ENCODE data around the gene C1QA.

DNA sequence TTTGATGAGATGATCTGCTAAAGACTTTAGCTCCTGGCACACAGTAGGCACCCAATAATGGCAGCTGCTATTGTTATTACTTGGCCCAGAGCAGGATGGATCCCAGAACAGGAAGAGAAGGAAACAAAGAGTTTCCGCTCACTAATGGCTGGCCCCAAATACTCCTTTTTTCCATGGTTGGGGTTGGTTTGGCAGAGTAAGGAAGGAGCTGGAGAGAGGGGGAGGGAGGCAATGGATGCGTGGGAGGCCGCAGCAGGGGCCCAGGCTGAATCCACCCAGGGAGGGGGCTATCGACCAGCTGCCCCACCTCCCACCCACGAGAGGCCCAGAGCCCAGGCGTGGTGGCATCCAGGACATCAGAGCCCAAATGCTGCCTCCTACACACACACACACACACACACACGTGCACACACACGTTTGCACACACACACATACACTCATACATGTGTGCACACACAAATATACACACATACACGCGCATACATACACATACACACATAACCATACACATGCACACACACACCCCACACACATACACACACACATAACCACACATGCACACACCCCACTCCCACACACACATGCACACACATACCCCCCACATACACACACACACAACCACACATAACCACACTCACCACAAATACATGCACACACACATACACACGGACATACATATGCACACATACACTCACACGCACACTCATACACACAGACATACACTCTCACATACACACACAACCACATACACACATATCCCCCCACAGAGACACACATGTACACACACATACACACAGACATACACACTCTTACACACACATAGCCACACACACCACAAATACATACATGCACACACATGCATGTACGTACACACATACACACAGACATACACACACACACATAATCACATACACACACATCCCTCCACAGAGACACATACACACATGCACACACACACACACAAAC lies 41.8 kb downstream of the C1QA start:
- TF ChIP-seq, protein P1, sequence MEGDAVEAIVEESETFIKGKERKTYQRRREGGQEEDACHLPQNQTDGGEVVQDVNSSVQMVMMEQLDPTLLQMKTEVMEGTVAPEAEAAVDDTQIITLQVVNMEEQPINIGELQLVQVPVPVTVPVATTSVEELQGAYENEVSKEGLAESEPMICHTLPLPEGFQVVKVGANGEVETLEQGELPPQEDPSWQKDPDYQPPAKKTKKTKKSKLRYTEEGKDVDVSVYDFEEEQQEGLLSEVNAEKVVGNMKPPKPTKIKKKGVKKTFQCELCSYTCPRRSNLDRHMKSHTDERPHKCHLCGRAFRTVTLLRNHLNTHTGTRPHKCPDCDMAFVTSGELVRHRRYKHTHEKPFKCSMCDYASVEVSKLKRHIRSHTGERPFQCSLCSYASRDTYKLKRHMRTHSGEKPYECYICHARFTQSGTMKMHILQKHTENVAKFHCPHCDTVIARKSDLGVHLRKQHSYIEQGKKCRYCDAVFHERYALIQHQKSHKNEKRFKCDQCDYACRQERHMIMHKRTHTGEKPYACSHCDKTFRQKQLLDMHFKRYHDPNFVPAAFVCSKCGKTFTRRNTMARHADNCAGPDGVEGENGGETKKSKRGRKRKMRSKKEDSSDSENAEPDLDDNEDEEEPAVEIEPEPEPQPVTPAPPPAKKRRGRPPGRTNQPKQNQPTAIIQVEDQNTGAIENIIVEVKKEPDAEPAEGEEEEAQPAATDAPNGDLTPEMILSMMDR (optimal IDR thresholded peaks at IDR 0.05 in 1 of 3, IDR thresholded peaks at IDR 0.05 in 1 of 3, conservative IDR thresholded peaks at IDR 0.05 in 1 of 3; ENCODE audit: extremely low read depth in 1 of 3, insufficient read depth in 2 of 3, low read length in 3 of 3) = no peak
- no peak for TF ChIP-seq EZH2 (IDR thresholded peaks at IDR 0.05; ENCODE audit: low read length)

All from keratinocyte (primary cell).